Measurements from ENCODE around the gene GRIP2.

Gene GRIP2

DNA sequence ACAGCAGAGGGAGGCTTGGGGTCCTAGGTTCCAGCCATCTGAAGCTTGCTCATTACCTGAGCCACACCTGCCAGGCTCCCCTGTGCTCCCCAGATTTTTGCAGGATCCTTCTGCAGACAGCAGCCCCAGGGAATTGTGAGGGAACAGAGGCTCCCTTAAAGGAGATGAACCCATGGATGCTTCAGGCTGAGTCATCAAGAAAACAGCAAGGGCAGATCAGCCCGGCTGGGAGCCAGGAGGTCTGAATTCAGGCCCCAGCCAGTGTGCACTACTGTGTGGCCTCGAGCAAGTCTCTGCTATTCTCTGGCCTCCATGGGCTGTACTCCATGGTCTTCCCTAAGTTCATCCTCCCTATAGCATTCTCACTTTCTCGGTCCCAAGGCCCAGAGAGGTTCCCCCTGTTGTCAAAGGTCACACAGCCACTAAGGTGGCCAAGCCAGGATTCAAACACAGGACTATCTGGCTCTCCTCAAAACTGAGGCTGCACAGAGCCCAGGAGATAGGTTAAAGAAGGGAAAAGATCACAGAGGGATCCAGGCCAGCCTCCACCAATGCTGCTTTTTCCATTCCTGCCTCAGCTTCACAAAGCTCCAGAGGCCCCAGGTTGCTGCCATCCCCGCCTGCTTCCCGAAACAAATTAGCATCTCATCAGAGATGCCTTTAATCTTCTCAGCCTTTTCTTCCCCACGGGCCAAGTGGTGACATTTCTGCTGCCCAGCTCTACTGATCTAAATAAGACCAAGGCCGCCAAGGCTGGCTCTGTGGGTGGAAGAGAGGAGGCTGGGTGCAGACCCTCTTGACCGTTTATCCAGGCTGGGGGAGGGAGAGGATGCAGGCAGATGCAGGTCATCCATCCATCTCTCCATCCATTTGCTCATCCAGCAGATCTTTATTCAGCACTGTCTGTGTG, 21.2 kb upstream of the GRIP2 start:
- Histone ChIP-seq H3K4me1 (ENCODE audit: insufficient read depth, insufficient read length) (peaks cover 30% of the 10 kb centered on the region), H3K4me3 (ENCODE audit: insufficient read length, low read depth) (no peak overlapping the region), H3K9ac (ENCODE audit: insufficient read length, low read depth) (no peak overlapping the region), H3K27me3 (ENCODE audit: insufficient read depth, insufficient read length) (no peaks in the 10 kb centered on the region), H3K9me3 (ENCODE audit: insufficient read depth, low read length) (no peaks in the 10 kb centered on the region), H3K36me3 (ENCODE audit: insufficient read depth, insufficient read length, low read length) (no peaks in the 10 kb centered on the region)
- TF ChIP-seq ZNF274 (IDR thresholded peaks at IDR 0.05; ENCODE audit: low read depth, low read length) (no peak), SUZ12 (IDR thresholded peaks at IDR 0.05; ENCODE audit: extremely low read depth, insufficient read depth, insufficient read length) (no peak), YY1 (IDR thresholded peaks at IDR 0.05; ENCODE audit: insufficient read depth, insufficient read length) (no peak)
- DNase-seq (ENCODE audit: low read depth, low spot score) = no peak

DNA sequence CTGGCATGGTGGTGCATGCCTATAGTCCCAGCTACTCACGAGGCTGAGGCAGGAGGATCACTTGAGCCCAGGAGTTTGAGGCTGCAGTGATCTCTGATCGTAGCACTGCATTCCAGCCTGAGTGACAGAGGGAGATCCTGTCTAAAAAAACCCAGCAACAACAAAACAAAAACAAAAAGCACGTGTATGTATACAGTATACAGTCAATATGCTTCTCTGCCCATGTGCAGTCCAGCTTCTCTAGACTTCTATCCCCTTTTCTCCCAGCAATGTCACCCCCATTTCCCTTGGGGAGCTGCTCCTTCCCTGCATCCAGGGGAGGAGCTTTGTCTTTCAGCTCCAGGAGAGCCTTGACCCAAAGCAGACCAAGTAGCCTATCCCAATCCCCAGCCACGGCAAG, 20.0 kb upstream of the GRIP2 start:
- H3K9me3 ChIP-seq (ENCODE audit: insufficient read depth, low read length) = no peaks in the 10 kb centered on the region
- H3K36me3 ChIP-seq (ENCODE audit: insufficient read depth, insufficient read length, low read length) = no peaks in the 10 kb centered on the region
- no peak overlapping the region for H3K4me3 ChIP-seq (ENCODE audit: insufficient read length, low read depth)
- DNase-seq (ENCODE audit: low read depth, low spot score) = no peak
- no peaks in the 10 kb centered on the region for H3K27me3 ChIP-seq (ENCODE audit: insufficient read depth, insufficient read length)
- no peak for TF ChIP-seq ZNF274 (IDR thresholded peaks at IDR 0.05; ENCODE audit: low read depth, low read length)
- TF ChIP-seq SUZ12 (IDR thresholded peaks at IDR 0.05; ENCODE audit: extremely low read depth, insufficient read depth, insufficient read length) = no peak
- TF ChIP-seq YY1 (IDR thresholded peaks at IDR 0.05; ENCODE audit: insufficient read depth, insufficient read length) = no peak
- no peak overlapping the region for H3K9ac ChIP-seq (ENCODE audit: insufficient read length, low read depth)
- peaks cover 29% of the 10 kb centered on the region for H3K4me1 ChIP-seq (ENCODE audit: insufficient read depth, insufficient read length)

DNA sequence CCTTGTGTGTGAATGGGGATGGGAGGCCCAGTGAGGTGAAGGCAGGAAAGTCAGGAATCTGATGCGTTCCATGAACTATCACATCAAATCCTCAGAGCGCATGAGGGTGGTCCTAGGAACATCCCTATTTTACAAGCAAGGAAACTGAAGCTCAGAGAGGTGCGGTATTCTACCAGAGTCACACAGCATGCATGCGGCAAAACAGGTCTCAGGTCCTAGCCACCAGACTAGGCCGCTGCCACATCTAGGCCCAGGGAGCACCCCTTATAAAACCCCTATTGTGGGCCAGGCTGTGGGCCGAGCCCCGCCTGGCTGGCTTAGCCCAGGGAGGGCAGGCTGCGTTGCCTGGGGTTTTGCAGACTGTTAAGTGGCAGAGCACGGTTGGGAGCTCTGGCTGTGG, 17.9 kb upstream of the GRIP2 start:
- Histone ChIP-seq H3K36me3 (ENCODE audit: insufficient read depth, insufficient read length, low read length) (no peaks in the 10 kb centered on the region), H3K9me3 (ENCODE audit: insufficient read depth, low read length) (no peaks in the 10 kb centered on the region), H3K4me3 (ENCODE audit: insufficient read length, low read depth) (no peak overlapping the region), H3K9ac (ENCODE audit: insufficient read length, low read depth) (no peak overlapping the region), H3K27me3 (ENCODE audit: insufficient read depth, insufficient read length) (no peaks in the 10 kb centered on the region), H3K4me1 (ENCODE audit: insufficient read depth, insufficient read length) (peaks cover 29% of the 10 kb centered on the region)
- TF ChIP-seq YY1 (IDR thresholded peaks at IDR 0.05; ENCODE audit: insufficient read depth, insufficient read length) = no peak
- no peak for TF ChIP-seq SUZ12 (IDR thresholded peaks at IDR 0.05; ENCODE audit: extremely low read depth, insufficient read depth, insufficient read length)
- no peak for TF ChIP-seq ZNF274 (IDR thresholded peaks at IDR 0.05; ENCODE audit: low read depth, low read length)
- no peak for DNase-seq (ENCODE audit: low read depth, low spot score)

DNA sequence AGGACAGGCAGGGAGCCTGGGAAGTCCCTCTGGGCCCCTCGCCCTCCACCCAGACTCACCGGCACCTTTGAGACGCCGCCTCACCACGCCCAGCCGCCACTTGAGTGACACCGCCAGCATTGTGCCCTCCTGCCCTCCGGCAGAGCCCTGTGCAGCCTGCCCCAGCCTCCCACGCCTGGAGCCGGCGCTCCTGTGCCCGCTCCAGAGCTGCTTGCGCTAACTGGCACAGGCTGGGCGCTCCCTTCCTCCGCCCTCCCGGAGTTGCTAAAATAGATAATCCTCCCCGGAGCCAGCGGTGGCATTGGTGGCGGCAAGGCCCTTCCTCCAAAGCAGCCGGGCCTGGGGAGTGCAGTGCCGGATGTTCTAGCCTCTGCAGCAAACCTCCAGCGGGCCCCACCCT, 15.7 kb upstream of the GRIP2 start:
- DNase-seq (ENCODE audit: low read depth, low spot score) = no peak
- Histone ChIP-seq H3K9me3 (ENCODE audit: insufficient read depth, low read length) (no peaks in the 10 kb centered on the region), H3K4me3 (ENCODE audit: insufficient read length, low read depth) (no peak overlapping the region), H3K4me1 (ENCODE audit: insufficient read depth, insufficient read length) (peaks cover 21% of the 10 kb centered on the region), H3K27me3 (ENCODE audit: insufficient read depth, insufficient read length) (no peaks in the 10 kb centered on the region), H3K9ac (ENCODE audit: insufficient read length, low read depth) (peak overlapping the region; percentile 47), H3K36me3 (ENCODE audit: insufficient read depth, insufficient read length, low read length) (no peaks in the 10 kb centered on the region)
- TF ChIP-seq YY1 (IDR thresholded peaks at IDR 0.05; ENCODE audit: insufficient read depth, insufficient read length) (no peak), ZNF274 (IDR thresholded peaks at IDR 0.05; ENCODE audit: low read depth, low read length) (no peak), SUZ12 (IDR thresholded peaks at IDR 0.05; ENCODE audit: extremely low read depth, insufficient read depth, insufficient read length) (no peak)

DNA sequence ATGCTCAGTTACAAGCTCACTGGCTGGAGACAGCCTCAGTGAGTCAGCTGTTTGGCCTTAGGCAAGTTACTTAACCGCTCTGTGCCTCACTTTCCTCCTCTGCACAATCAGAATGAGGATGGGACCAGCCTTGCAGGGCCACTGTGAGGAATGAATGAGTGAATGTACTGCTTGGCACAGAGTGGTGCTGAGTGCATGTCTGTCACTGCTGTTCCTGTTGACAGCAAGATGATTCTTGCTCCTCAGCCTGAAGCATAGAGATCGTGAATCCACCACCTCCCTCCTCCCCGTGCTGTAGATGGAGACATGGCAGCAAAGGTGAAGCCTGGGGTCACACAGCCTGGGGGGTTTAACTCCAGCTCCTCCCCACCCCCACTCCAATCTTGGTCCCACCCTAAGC, 14.6 kb upstream of the GRIP2 start:
- Histone ChIP-seq H3K27me3 (ENCODE audit: insufficient read depth, insufficient read length) (no peaks in the 10 kb centered on the region), H3K4me1 (ENCODE audit: insufficient read depth, insufficient read length) (peaks cover 22% of the 10 kb centered on the region), H3K4me3 (ENCODE audit: insufficient read length, low read depth) (no peak overlapping the region), H3K9me3 (ENCODE audit: insufficient read depth, low read length) (no peaks in the 10 kb centered on the region), H3K36me3 (ENCODE audit: insufficient read depth, insufficient read length, low read length) (no peaks in the 10 kb centered on the region), H3K9ac (ENCODE audit: insufficient read length, low read depth) (no peak overlapping the region)
- no peak for DNase-seq (ENCODE audit: low read depth, low spot score)
- TF ChIP-seq SUZ12 (IDR thresholded peaks at IDR 0.05; ENCODE audit: extremely low read depth, insufficient read depth, insufficient read length) (no peak), YY1 (IDR thresholded peaks at IDR 0.05; ENCODE audit: insufficient read depth, insufficient read length) (no peak), ZNF274 (IDR thresholded peaks at IDR 0.05; ENCODE audit: low read depth, low read length) (no peak)

DNA sequence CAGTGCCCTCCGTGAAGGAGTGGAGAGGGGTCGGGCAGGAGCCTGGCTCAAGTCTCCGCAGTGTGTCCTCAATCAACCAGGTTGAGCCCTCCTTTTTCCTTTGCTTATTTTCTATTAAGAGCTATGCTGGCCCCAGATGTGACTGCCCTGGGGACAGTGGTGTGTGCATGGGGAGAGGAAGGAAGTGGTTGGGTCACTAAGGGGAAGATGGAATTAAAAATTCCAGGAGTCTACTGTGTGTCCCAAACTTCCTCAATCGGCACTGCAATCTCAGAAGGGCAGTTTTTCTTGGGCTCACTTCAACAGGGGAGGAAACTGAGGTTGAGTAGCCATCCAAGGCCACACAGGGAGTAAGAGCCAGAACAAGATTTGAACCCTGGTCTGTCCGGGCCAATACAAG, 13.7 kb upstream of the GRIP2 start:
- Histone ChIP-seq H3K27me3 (ENCODE audit: insufficient read depth, insufficient read length) (peaks cover 2% of the 10 kb centered on the region), H3K4me3 (ENCODE audit: insufficient read length, low read depth) (no peak overlapping the region), H3K36me3 (ENCODE audit: insufficient read depth, insufficient read length, low read length) (no peaks in the 10 kb centered on the region), H3K9me3 (ENCODE audit: insufficient read depth, low read length) (no peaks in the 10 kb centered on the region), H3K4me1 (ENCODE audit: insufficient read depth, insufficient read length) (peaks cover 25% of the 10 kb centered on the region), H3K9ac (ENCODE audit: insufficient read length, low read depth) (no peak overlapping the region)
- TF ChIP-seq YY1 (IDR thresholded peaks at IDR 0.05; ENCODE audit: insufficient read depth, insufficient read length) (no peak), SUZ12 (IDR thresholded peaks at IDR 0.05; ENCODE audit: extremely low read depth, insufficient read depth, insufficient read length) (no peak)
- no peak for DNase-seq (ENCODE audit: low read depth, low spot score)

DNA sequence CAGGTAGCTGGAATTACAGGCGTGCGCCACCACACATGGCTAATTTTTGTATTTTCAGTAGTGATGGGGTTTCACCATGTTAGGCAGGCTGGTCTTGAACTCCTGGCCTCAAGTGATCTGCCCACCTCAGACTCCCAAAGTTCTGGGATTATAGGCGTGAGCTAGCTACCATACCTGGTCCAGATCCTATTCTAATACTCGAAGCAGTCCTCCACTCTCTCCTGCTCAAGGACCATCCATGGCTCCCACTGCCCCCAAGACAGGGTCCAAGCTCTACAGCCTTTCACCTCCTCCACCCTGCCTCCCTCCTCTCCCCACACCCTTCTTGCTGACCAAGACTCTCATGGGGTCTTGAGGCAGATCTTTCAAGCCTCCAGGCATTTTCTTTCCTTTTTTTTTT, 12.6 kb upstream of the GRIP2 start:
- no peak overlapping the region for H3K4me3 ChIP-seq (ENCODE audit: insufficient read length, low read depth)
- H3K27me3 ChIP-seq (ENCODE audit: insufficient read depth, insufficient read length) = peaks cover 12% of the 10 kb centered on the region
- H3K9ac ChIP-seq (ENCODE audit: insufficient read length, low read depth) = no peak overlapping the region
- H3K36me3 ChIP-seq (ENCODE audit: insufficient read depth, insufficient read length, low read length) = no peaks in the 10 kb centered on the region
- H3K4me1 ChIP-seq (ENCODE audit: insufficient read depth, insufficient read length) = peaks cover 31% of the 10 kb centered on the region
- no peak for TF ChIP-seq YY1 (IDR thresholded peaks at IDR 0.05; ENCODE audit: insufficient read depth, insufficient read length)
- TF ChIP-seq SUZ12 (IDR thresholded peaks at IDR 0.05; ENCODE audit: extremely low read depth, insufficient read depth, insufficient read length) = no peak
- no peak for TF ChIP-seq ZNF274 (IDR thresholded peaks at IDR 0.05; ENCODE audit: low read depth, low read length)
- DNase-seq (ENCODE audit: low read depth, low spot score) = no peak
- no peaks in the 10 kb centered on the region for H3K9me3 ChIP-seq (ENCODE audit: insufficient read depth, low read length)
